Ishikawa (cell line): Measurements from ENCODE around the gene C1orf198.

ENCODE experiments used
- CEBPB ChIP-seq: IDR thresholded peaks from 2 replicates; pipeline ENCODE4 v1.6.1; 2012
- CREB1 ChIP-seq: IDR thresholded peaks from 2 replicates; pipeline ENCODE4 v1.6.1; 2012; ENCODE audit warnings: low read depth
- EGR1 ChIP-seq: IDR thresholded peaks from 2 replicates; pipeline ENCODE4 v1.6.1; 2012
- EP300 ChIP-seq: IDR thresholded peaks from 2 replicates; pipeline ENCODE4 v1.6.1; 2012; ENCODE audit warnings: borderline replicate concordance
- FOXM1 ChIP-seq: IDR thresholded peaks from 2 replicates; pipeline ENCODE4 v1.6.1; 2012; ENCODE audit warnings: low read depth, borderline replicate concordance
- MAX ChIP-seq: IDR thresholded peaks from 2 replicates; pipeline ENCODE4 v1.6.1; 2012
- NFIC ChIP-seq: IDR thresholded peaks from 2 replicates; pipeline ENCODE4 v1.6.1; 2012
- RAD21 ChIP-seq: IDR thresholded peaks from 2 replicates; pipeline ENCODE4 v1.6.1; 2012; ENCODE audit warnings: low read depth
- REST ChIP-seq: IDR thresholded peaks from 2 replicates; pipeline ENCODE4 v1.6.1; 2012; ENCODE audit warnings: low read depth, mild to moderate bottlenecking
- TAF1 ChIP-seq: IDR thresholded peaks from 2 replicates; pipeline ENCODE4 v1.6.1; 2012; ENCODE audit warnings: low read depth, mild to moderate bottlenecking
- TCF12 ChIP-seq: IDR thresholded peaks from 2 replicates; pipeline ENCODE4 v1.6.1; 2012; ENCODE audit warnings: low read depth
- TEAD4 ChIP-seq: IDR thresholded peaks from 2 replicates; pipeline ENCODE4 v1.6.1; 2012
- USF1 ChIP-seq: IDR thresholded peaks from 2 replicates; pipeline ENCODE4 v1.6.1; 2012
- YY1 ChIP-seq: IDR thresholded peaks from 2 replicates; pipeline ENCODE4 v1.6.1; 2012; ENCODE audit warnings: low read depth
- ZBTB7A ChIP-seq: IDR thresholded peaks from 2 replicates; pipeline ENCODE4 v1.6.1; 2012; ENCODE audit warnings: low read depth

The C1orf198 gene

GRCh38 chr1:230855886-230856285 is 12.4 kb downstream of the C1orf198 start:
- TF ChIP-seq USF1 (no peak), NFIC (no peak), YY1 (no peak), MAX (no peak), EP300 (no peak), TEAD4 (no peak), FOXM1 (no peak), CREB1 (no peak), CEBPB (no peak), RAD21 (no peak), ZBTB7A (no peak), TCF12 (no peak), REST (no peak), EGR1 (no peak), TAF1 (no peak)

- TF ChIP-seq EGR1 (no peak), TCF12 (no peak), TEAD4 (no peak), FOXM1 (no peak), RAD21 (no peak), ZBTB7A (no peak), REST (no peak), CEBPB (no peak), MAX (no peak), YY1 (no peak), USF1 (no peak), CREB1 (no peak), NFIC (no peak), EP300 (no peak)
These were observed 13.9 kb downstream of the C1orf198 start for GRCh38 chr1:230854423-230854822.

- no peak for TF ChIP-seq EGR1
- no peak for TF ChIP-seq NFIC
- no peak for TF ChIP-seq CREB1
- no peak for TF ChIP-seq CEBPB
- TF ChIP-seq EP300, result no peak
- TF ChIP-seq USF1, result no peak
- TF ChIP-seq MAX, result no peak
- TF ChIP-seq TCF12, result no peak
- TF ChIP-seq TAF1, result no peak
- no peak for TF ChIP-seq ZBTB7A
- no peak for TF ChIP-seq TEAD4
These were observed 14.6 kb downstream of the C1orf198 start for GRCh38 chr1:230853731-230854130.

- TF ChIP-seq TAF1, result no peak
These were observed 15.4 kb downstream of the C1orf198 start for GRCh38 chr1:230852959-230853358.

GRCh38 chr1:230851291-230851691 is 17.0 kb downstream of the C1orf198 start:
- TF ChIP-seq USF1, result no peak
- TF ChIP-seq NFIC, result no peak
- TF ChIP-seq TAF1, result no peak
- no peak for TF ChIP-seq EP300
- TF ChIP-seq ZBTB7A, result no peak

- TF ChIP-seq FOXM1 (no peak), USF1 (no peak), REST (no peak), MAX (no peak), TAF1 (no peak), TEAD4 (no peak), EGR1 (no peak), NFIC (no peak), YY1 (no peak), CEBPB (no peak), ZBTB7A (no peak), RAD21 (no peak), TCF12 (no peak), CREB1 (no peak), EP300 (no peak)
These were observed 17.8 kb downstream of the C1orf198 start for GRCh38 chr1:230850547-230850946.
